ENCODE measurements around the gene PORCN. TPM values are rescaled to one million over a fixed set of nuclear protein-coding genes. Genes with fewer than 3 reads are reported as not detected.

The PORCN gene
- total and polyA plus RNA-seq, 9 of the 15 experiments (the other 6 are each of a cell fraction or from before 2014, with no cell fraction given), result 0.34 to 5.1 (median 2.8) TPM

DNA sequence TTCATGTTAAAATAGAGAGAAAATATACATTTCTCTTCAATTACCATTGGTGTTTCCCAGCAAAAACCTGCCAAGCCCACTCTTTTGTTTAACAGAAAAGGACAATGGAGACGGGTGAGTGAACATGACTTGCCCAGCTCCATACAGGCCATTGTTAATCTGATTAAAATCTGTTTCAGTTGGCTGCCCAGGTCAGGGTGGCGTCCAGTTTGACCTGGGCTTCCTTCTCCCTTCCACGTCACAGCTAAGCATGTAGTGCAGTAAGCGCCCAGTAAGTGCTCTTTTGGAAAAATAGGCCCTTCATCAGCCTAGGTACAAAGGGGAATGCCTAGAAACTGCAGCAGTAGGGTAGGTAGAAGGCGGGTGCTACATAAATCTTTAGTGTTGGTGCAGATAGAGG is 1.5 kb upstream of the PORCN start (continued):
- TF ChIP-seq, protein P1, sequence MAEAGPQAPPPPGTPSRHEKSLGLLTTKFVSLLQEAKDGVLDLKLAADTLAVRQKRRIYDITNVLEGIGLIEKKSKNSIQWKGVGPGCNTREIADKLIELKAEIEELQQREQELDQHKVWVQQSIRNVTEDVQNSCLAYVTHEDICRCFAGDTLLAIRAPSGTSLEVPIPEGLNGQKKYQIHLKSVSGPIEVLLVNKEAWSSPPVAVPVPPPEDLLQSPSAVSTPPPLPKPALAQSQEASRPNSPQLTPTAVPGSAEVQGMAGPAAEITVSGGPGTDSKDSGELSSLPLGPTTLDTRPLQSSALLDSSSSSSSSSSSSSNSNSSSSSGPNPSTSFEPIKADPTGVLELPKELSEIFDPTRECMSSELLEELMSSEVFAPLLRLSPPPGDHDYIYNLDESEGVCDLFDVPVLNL (CRISPR knock-in tag; IDR thresholded peaks at IDR 0.05; ENCODE audit: low read depth), result no peak
- TF ChIP-seq, protein P2, sequence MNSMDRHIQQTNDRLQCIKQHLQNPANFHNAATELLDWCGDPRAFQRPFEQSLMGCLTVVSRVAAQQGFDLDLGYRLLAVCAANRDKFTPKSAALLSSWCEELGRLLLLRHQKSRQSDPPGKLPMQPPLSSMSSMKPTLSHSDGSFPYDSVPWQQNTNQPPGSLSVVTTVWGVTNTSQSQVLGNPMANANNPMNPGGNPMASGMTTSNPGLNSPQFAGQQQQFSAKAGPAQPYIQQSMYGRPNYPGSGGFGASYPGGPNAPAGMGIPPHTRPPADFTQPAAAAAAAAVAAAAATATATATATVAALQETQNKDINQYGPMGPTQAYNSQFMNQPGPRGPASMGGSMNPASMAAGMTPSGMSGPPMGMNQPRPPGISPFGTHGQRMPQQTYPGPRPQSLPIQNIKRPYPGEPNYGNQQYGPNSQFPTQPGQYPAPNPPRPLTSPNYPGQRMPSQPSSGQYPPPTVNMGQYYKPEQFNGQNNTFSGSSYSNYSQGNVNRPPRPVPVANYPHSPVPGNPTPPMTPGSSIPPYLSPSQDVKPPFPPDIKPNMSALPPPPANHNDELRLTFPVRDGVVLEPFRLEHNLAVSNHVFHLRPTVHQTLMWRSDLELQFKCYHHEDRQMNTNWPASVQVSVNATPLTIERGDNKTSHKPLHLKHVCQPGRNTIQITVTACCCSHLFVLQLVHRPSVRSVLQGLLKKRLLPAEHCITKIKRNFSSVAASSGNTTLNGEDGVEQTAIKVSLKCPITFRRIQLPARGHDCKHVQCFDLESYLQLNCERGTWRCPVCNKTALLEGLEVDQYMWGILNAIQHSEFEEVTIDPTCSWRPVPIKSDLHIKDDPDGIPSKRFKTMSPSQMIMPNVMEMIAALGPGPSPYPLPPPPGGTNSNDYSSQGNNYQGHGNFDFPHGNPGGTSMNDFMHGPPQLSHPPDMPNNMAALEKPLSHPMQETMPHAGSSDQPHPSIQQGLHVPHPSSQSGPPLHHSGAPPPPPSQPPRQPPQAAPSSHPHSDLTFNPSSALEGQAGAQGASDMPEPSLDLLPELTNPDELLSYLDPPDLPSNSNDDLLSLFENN (IDR thresholded peaks at IDR 0.05; ENCODE audit: low read depth in 2 of 2, low read length in 2 of 2), result no peak
- no peak for TF ChIP-seq KAT2B (IDR thresholded peaks at IDR 0.05; ENCODE audit: low read depth, low read length)

- no peaks in the 10 kb centered on the region for H3K9me3 ChIP-seq (replicated peaks; ENCODE audit: control insufficient read depth, insufficient read depth, low read depth, low read length)
- in situ Hi-C loops (cut with MboI), result no loop called here
- H3K27me3 ChIP-seq (ENCODE audit: control insufficient read depth in 2 of 2, insufficient read depth in 2 of 2, low read length in 2 of 2), result no peaks in the 10 kb centered on the region
- POLR2A ChIA-PET, result no interaction called here
- H3K79me2 ChIP-seq (ENCODE audit: control insufficient read depth, insufficient read depth, low read length), result peaks cover 5% of the 10 kb centered on the region; the same call in 2 of the 3 replicates
- intact Hi-C loops (cut with micrococcal nuclease), result no loop called here
- H3K4me2 ChIP-seq (ENCODE audit: insufficient read depth, low read length), result peak overlapping the region; percentile 78
- no TSS peak for BruUV-seq (replicated peaks)
- no peaks in the 10 kb centered on the region for H3K36me3 ChIP-seq (ENCODE audit: control insufficient read depth, insufficient read depth, low read length)
- 15% methylated on average over 6 of the region's 16 CpGs for WGBS (ENCODE audit: insufficient coverage, low coverage, missing lambda C conversion rate)
- DNase-seq (ENCODE audit: extremely low read depth in 1 of 4, low spot score in 3 of 4) (no peak), ATAC-seq (no peak), FAIRE-seq (no peak)
- peaks cover 17 to 37% of the 10 kb centered on the region in 2 experiments; a peak in 4 of 5 replicates for H3K4me1 ChIP-seq (replicated peaks in 1 of 2; ENCODE audit: control insufficient read depth in 2 of 2, insufficient read depth in 2 of 2, low read length in 2 of 2)
- CTCF ChIA-PET (ENCODE audit: low intra/inter-chr PET ratio), result interaction anchor here (0.6 kb wide), 1 partner anchor 35 kb away, joined by 3 read pairs; no protein-coding TSS in a partner anchor
- H3K27ac ChIP-seq (ENCODE audit: extremely low read depth, low read depth, low read length), result no peak overlapping the region
- no peaks in the 10 kb centered on the region for H4K20me1 ChIP-seq (replicated peaks; ENCODE audit: control insufficient read depth, insufficient read depth, low read length)
- H2AFZ ChIP-seq (ENCODE audit: low read depth, low read length), result peak overlapping the region; percentile 88
- no peak for TF ChIP-seq FOXM1 (IDR thresholded peaks at IDR 0.05; ENCODE audit: low read depth)
- TF ChIP-seq FOXM1 (CRISPR knock-in tag; IDR thresholded peaks at IDR 0.05; ENCODE audit: low read depth), result no peak
- TF ChIP-seq, protein P3, sequence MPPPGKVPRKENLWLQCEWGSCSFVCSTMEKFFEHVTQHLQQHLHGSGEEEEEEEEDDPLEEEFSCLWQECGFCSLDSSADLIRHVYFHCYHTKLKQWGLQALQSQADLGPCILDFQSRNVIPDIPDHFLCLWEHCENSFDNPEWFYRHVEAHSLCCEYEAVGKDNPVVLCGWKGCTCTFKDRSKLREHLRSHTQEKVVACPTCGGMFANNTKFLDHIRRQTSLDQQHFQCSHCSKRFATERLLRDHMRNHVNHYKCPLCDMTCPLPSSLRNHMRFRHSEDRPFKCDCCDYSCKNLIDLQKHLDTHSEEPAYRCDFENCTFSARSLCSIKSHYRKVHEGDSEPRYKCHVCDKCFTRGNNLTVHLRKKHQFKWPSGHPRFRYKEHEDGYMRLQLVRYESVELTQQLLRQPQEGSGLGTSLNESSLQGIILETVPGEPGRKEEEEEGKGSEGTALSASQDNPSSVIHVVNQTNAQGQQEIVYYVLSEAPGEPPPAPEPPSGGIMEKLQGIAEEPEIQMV (tag; conservative IDR thresholded peaks at IDR 0.05; ENCODE audit: low read depth), result no peak
- no peak for TF ChIP-seq CBFA2T2 (conservative IDR thresholded peaks at IDR 0.05)
- TF ChIP-seq STAT5A (IDR thresholded peaks at IDR 0.05; ENCODE audit: borderline replicate concordance, low read length), result no peak
- no peak for TF ChIP-seq BCL6 (CRISPR knock-in tag; IDR thresholded peaks at IDR 0.05)
- TF ChIP-seq, protein P4, sequence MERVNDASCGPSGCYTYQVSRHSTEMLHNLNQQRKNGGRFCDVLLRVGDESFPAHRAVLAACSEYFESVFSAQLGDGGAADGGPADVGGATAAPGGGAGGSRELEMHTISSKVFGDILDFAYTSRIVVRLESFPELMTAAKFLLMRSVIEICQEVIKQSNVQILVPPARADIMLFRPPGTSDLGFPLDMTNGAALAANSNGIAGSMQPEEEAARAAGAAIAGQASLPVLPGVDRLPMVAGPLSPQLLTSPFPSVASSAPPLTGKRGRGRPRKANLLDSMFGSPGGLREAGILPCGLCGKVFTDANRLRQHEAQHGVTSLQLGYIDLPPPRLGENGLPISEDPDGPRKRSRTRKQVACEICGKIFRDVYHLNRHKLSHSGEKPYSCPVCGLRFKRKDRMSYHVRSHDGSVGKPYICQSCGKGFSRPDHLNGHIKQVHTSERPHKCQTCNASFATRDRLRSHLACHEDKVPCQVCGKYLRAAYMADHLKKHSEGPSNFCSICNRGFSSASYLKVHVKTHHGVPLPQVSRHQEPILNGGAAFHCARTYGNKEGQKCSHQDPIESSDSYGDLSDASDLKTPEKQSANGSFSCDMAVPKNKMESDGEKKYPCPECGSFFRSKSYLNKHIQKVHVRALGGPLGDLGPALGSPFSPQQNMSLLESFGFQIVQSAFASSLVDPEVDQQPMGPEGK (CRISPR knock-in tag; IDR thresholded peaks at IDR 0.05; ENCODE audit: borderline replicate concordance), result no peak
- 0 out of 2 replicates have a peak, but pooled peaks have one; percentile 2 for TF ChIP-seq ZFX (CRISPR knock-in tag; IDR thresholded peaks at IDR 0.05)
- no peak for TF ChIP-seq KLF6 (CRISPR knock-in tag; IDR thresholded peaks at IDR 0.05; ENCODE audit: borderline replicate concordance)
- peak overlapping the region; percentile 22 to 91; a peak in 3 of 4 replicates for H3K9ac ChIP-seq (ENCODE audit: insufficient read depth in 1 of 2, low read depth in 2 of 2, low read length in 2 of 2)
- peak overlapping the region; percentile 54 for H3K4me3 ChIP-seq
- H3K9me1 ChIP-seq (ENCODE audit: control insufficient read depth, insufficient read depth, low read length), result no peaks in the 10 kb centered on the region
Measured at GRCh38 chrX:48509245-48509590, 426 bp downstream of the PORCN start.
